Brain pericyte (primary cell): ENCODE results near the gene WDR27.
"Not testable (repeated sequence)": the region's sequence is repeated elsewhere in the genome, so short reads cannot be mapped to it uniquely, and the experiment has no call there.

Experiments used
- DNase-seq: peaks from one replicate; pipeline ENCODE4 v3.0.0-alpha.2; 2012; ENCODE audit warnings: low read depth, low spot score

The WDR27 gene

GRCh38 chr6:169709293-169709692, 7.5 kb upstream of the WDR27 start:
- no peak for DNase-seq

DNA sequence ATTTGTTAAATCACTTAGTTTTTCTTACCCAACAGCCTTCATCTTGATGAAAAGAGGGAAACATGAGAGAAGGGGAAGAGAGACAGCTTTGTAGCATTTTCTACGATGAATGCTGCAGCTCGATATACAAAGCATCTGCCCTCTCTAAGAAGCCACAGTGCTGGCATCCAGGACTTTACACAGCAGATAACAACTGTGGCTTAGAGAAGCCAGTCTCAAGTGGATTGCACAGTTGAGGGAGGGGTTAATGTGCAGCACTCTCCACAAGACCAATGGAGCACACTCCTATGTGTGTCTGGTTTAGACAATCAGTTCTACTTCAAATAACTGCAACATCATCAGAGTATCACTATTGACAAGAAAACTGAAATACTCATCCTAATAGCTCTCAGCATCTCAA, 5.9 kb upstream of the WDR27 start:
- DNase-seq = no peak

DNA sequence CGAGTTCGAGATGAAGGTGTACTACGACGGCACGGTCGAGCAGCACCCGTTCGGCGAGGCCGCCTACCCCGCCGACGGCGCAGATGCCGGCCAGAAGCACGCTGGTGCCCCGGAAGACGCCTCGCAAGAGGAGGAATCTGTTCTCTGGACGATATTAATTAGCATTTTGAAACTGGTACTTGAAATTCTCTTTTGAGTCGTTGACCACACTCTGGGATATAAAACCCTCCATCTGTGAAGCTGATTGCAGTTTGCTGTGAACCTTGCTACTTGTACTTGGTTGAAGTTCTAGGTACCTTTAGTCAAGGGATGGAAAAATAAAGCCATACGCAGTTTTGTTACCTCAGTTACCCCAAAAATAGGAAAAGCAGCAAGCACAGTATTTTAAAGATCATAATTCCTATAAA, 1.0 kb upstream of the WDR27 start:
- DNase-seq = no peak

GRCh38 chr6:169701311-169701953, 397 bp downstream of the WDR27 start:
- no peak for DNase-seq

DNA sequence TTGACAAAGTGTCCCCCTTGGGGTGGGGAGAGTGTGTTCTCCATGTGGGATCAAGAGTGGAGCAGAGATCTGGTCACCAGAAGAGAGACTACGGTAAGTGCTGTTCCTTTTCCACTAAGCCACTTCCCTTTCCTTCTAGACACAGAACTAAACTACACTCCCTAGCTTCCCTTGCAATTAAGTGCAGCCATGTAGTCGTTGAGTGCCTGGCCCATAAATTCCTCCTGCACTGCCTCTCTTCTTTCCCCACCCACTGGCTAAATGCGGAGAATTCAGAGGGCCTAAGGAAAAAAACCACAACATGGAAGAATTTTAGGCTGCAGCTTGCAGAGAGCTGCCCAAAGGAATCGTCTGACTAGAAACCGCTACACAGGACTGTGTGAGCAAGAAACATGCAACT, 1.5 kb downstream of the WDR27 start:
- no peak for DNase-seq

GRCh38 chr6:169697115-169697514, 4.7 kb downstream of the WDR27 start:
- DNase-seq = not testable (repeated sequence)

- no peak for DNase-seq
Measured at GRCh38 chr6:169695131-169695530, 6.7 kb downstream of the WDR27 start.

GRCh38 chr6:169692516-169692915, 9.3 kb downstream of the WDR27 start:
- no peak for DNase-seq

DNA sequence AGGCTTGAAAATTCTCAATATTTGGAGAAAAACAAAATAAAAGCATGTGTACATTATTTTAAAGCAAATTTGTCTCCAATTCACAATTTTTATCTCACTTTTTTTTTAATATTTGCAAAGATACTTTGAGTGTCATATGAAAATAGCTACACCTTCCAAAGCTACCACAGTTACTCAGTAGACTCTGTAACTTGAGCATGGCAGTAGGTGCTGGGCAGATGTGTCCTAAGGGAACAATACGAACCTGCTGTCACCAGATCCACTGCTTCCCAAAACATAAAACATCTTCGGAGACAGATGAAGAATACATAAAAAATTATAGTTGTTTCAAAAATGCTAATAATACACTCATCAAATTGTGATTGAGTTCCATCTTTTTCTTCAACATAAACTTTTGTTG, 10.6 kb downstream of the WDR27 start:
- DNase-seq = no peak

- no peak for DNase-seq
Measured at GRCh38 chr6:169689287-169689686, 12.5 kb downstream of the WDR27 start.

DNA sequence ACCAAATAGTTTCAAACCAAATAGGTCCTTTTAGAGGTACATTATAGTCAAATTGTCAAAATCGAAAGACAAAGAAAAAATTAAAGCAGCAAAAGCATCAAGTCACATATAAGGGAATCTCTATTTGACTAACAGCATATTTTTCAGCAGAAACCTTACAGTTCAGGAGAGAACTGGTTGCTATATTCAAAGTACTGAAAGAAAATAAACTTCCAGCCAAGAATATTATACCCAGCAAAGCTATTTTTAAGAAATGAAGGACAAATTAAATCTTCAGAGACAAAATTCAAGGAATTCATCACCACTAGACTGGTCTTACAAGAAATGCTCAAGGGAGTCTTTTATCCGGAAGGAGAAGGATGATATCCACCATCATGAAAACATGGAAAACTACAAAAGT, 16.0 kb downstream of the WDR27 start:
- no peak for DNase-seq

DNA sequence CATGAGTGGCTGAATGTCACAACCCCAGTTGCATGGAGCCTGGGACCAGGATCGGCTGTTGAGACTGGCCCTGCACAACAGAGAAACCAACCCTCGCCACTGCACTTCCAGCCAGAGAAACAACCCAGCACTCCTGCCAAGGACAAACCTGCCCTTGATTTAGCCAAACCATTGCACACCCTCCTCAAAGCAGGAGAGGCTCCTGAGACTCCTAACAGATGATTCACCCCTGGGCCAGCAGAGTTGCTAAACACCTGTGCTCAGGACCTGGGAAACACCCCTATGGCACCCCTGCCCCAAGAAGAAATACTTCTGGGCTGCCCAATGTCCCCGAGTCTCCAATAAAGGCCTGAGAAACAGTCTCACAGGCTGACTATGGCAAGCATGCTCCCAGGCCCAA, 17.8 kb downstream of the WDR27 start:
- DNase-seq = no peak

DNA sequence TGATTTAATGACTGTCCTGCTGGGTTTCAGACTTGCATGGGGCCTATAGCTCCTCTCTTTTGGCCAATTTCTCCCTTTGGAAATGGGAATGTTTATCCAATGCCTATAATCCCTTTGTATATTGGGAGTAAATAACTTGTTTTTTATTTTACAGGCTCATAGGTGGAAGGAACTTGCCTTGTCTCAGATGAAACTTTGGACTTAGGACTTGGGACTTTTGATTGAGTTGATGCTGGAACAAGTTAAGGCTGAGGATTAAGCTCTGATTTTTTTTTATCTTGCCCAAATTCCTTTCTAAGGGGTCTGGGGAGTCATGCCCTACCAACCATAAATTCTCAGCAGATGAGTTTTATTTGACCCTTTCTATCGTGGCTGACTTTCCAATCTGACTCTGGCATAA, 23.5 kb downstream of the WDR27 start:
- no peak for DNase-seq

GRCh38 chr6:169677096-169677495, 24.7 kb downstream of the WDR27 start:
- DNase-seq = no peak

DNA sequence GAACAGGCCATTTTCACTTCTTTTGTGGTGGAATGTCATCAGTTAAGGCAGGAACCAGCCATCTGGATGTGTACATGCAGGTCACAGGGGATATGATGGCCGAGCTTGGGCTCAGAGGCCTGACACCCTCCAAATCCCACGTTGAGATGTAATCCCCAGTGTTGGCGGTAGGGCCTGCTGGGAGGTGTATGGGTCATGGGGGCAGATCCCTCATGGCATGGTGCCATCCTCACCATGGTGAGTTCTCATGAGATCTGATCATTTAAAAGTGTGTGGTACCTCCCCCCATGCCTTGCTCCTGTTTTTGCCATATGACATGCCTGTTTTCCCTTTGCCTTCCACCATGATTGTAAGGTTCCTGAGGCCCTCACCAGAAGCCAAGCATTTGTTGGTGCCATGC, 26.8 kb downstream of the WDR27 start:
- no peak for DNase-seq

- DNase-seq = no peak
Measured at GRCh38 chr6:169671563-169671962, 30.3 kb downstream of the WDR27 start.

GRCh38 chr6:169669889-169670288, 31.9 kb downstream of the WDR27 start:
- no peak for DNase-seq

GRCh38 chr6:169669147-169669546, 32.7 kb downstream of the WDR27 start:
- no peak for DNase-seq

GRCh38 chr6:169668203-169668847, 33.5 kb downstream of the WDR27 start:
- no peak for DNase-seq

GRCh38 chr6:169667716-169668115, 34.1 kb downstream of the WDR27 start:
- DNase-seq = no peak

DNA sequence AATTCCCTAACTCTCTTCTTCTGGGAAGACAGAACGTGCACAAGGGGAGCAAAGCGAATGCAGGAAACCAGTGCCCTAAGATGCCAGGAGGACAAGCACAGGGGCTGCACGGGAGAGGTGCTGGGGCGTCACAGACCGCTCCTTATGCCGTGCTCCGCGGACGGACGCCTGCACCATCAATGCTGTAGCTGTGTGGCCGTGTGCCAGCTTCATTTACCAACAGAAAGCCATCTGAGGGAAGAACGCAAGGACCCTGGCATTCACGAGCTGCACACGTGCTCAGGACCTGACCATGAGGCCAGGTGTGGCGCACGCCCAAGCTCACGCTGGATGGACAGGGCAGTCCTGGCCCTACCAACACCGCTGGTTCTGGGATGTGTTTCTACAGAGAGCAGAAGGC, 35.4 kb downstream of the WDR27 start:
- no peak for DNase-seq

DNA sequence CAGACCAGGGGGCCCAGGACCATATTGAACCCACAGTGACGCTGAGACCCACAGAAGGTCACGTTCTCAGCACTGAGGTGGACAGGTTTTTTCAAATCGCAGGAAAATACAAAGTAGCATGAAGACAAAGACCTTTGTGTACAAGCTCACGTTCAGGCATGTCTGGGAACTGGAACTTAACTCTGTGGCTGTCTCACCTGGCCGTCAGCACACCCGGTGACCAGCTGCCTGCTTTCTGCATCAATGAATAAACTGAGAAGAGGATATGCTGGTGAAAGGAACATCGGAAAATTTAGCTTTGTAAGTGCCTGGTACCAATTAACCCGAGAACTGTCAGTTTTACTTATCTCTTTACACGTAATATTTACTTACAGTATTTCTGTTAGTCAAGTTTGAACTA, 36.5 kb downstream of the WDR27 start:
- DNase-seq = no peak

DNA sequence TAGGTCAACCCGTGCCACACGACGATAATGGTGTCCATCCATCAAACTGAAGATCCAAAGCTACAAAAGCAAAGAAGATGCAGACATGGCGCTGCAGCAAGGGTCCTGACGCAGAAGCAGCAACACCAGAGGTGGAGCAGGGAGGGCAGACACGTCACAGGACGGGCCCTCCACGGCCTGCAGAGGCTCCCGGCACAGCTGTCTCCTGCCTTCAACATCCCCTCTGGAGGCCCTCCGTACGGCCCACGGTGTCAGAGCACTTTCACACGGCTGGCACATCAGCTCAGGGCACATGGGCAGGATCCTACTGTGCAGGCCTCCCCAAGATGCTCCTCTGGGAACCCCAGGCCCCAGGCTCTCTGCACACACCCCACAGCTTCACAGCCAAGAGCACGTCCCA, 37.6 kb downstream of the WDR27 start:
- no peak for DNase-seq

- no peak for DNase-seq
Measured at GRCh38 chr6:169663468-169663867, 38.4 kb downstream of the WDR27 start.
